Pancreas (tissue), 10 donors: ENCODE results near the gene ZNF326. TPM values are rescaled to one million over a fixed set of nuclear protein-coding genes. Genes with fewer than 3 reads are reported as not detected.

Source experiments
- ATAC-seq, 4 donors: fragments of 200-7000 bp; cut with Tn5 transposase; one replicate each; pipeline versions ENCODE4 v1.8.0 to v1.9.1; 2020; ENCODE audit warnings: mild to moderate bottlenecking in 4 of 4, moderate library complexity in 4 of 4
- DNase-seq, 6 donors: peaks; one replicate each; pipeline ENCODE4 v3.0.0-alpha.2; 2020
- FAIRE-seq: peaks from 2 replicates; lab custom pipeline; 2012; peaks lifted over from hg19 to GRCh38; lab: Jason Lieb, UNC
- H3K27ac ChIP-seq, 4 donors: fragments of 200-600 bp; sonication (generic); 1 replicate in 3 of 4; 2 replicates in 1 of 4; pipeline versions ENCODE4 v1.5.0 to v1.8.0; 2020
- H3K27me3 ChIP-seq, 4 donors: fragments of 200-600 bp; one replicate each; pipeline ENCODE4 v1.8.0; 2021
- H3K36me3 ChIP-seq, 3 donors: fragments of 200-600 bp; sonication (generic) in 1 of 3; one replicate each; pipeline versions ENCODE4 v1.5.0 to v1.8.0; 2020 to 2021
- H3K4me1 ChIP-seq, 3 donors: fragments of 200-600 bp; one replicate each; pipeline ENCODE4 v1.8.0; 2021
- H3K4me3 ChIP-seq, 4 donors: fragments of 200-600 bp; sonication (generic) in 2 of 4; one replicate each; pipeline versions ENCODE4 v1.5.0 to v1.8.0; 2020 to 2021
- H3K9me3 ChIP-seq, 4 donors: fragments of 200-600 bp; one replicate each; pipeline ENCODE4 v1.8.0; 2021
- CTCF ChIP-seq, 4 donors: fragments of 200-600 bp; sonication (generic) in 3 of 4; IDR thresholded peaks; one replicate each; pipeline versions ENCODE4 v1.5.0 to v1.8.0; 2021; ENCODE audit warnings: antibody characterized with exemption in 4 of 4
- WGBS, 2 donors: extraction: QIAGEN DNeasy Blood & Tissue Kit; methylation state at CpG; one replicate each; pipeline ENCODE4 v1.1.7; 2013; 5-methylcytosine and 5-hydroxymethylcytosine counted together
- intact Hi-C, 3 donors: fragments of 100-400 bp; cut with DNase I; formaldehyde crosslinking; loops; one replicate each; pipeline versions ENCODE4 v1.11.1 to v1.14.2; 2022
- polyA plus RNA-seq, 2 donors: library from polyadenylated mRNA; stranded (reverse); fragments of 200-250 nt; gene quantifications; one replicate each; pipeline ENCODE4 v1.2.3, GENCODE V29; 2013
- total RNA-seq, 6 donors: library from RNA; stranded (reverse); fragmentation: NEBNext Ultra II Directional in 4 of 6; extraction: Animal tissue kit (Norgen Biotek cat#: 25700) in 4 of 6; gene quantifications; one replicate each; pipeline versions ENCODE4 v1.2.1 to v1.2.4, GENCODE V29; 2021 to 2023
- donor health status: healthy with polysubstance abuse.
- donor health status: DM: no; HTN: no; CAD: no; lungs with moderate emphysema.
- donor health status: DM: no; HTN: no; CAD: no.
- donor health status: control.
- donor health status: control.
- donor health status: Bipolar disorder and iron deficiency.
- donor health status: DM: yes; HTN: yes; CAD: no.
- donor health status: DM: no; HTN: no; CAD: no.
- donor health status: DM: no; HTN: no; CAD: no.
- donor health status: DM: yes; HTN: yes; CAD: no.

Gene ZNF326
- total and polyA plus RNA-seq, 8 donors = 8.8 to 14.8 (median 10.6) TPM

GRCh38 chr1:89986020-89986419 lies 8.9 kb upstream of the ZNF326 start:
- H3K4me3 ChIP-seq = no peak overlapping the region
- no peaks in the 10 kb centered on the region for H3K27me3 ChIP-seq
- intact Hi-C loops = loop anchor here (5.0 to 10.0 kb wide), 3 partner anchors 179 to 184 kb away; no protein-coding TSS in a partner anchor
- no peaks in the 10 kb centered on the region for H3K36me3 ChIP-seq
- no peak for FAIRE-seq
- DNase-seq = no peak
- no peak for ATAC-seq
- peaks cover 0 to 11% (median 0%) of the 10 kb centered on the region in 3 donors for H3K4me1 ChIP-seq
- H3K27ac ChIP-seq = no peak overlapping the region
- TF ChIP-seq CTCF (IDR thresholded peaks at IDR 0.05) = no peak
- H3K9me3 ChIP-seq = no peaks in the 10 kb centered on the region

GRCh38 chr1:89987159-89987819 lies 7.6 kb upstream of the ZNF326 start:
- DNase-seq (peak in 3 of 6 donors; percentile 24 to 66 (median 41)), FAIRE-seq (peak; percentile 94), ATAC-seq (peak; percentile 86 to 98 (median 94))
- H3K27ac ChIP-seq = no peak overlapping the region
- H3K36me3 ChIP-seq = no peaks in the 10 kb centered on the region
- intact Hi-C loops = loop anchor here (5.0 to 10.0 kb wide), 3 partner anchors 180 to 185 kb away; no protein-coding TSS in a partner anchor
- no peaks in the 10 kb centered on the region for H3K9me3 ChIP-seq
- no peaks in the 10 kb centered on the region for H3K27me3 ChIP-seq
- H3K4me1 ChIP-seq = peaks cover 0 to 11% (median 0%) of the 10 kb centered on the region in 3 donors
- no peak overlapping the region for H3K4me3 ChIP-seq
- 1 to 3% methylated on average over 3 of the region's 3 CpGs for WGBS, 2 donors
- TF ChIP-seq CTCF (IDR thresholded peaks at IDR 0.05) = peak; percentile 64 to 79 (median 71)

GRCh38 chr1:89989099-89989498 lies 5.8 kb upstream of the ZNF326 start:
- TF ChIP-seq CTCF (IDR thresholded peaks at IDR 0.05) = no peak
- WGBS, 2 donors = 92 to 93% methylated on average over 23 of the region's 23 CpGs
- H3K9me3 ChIP-seq = no peaks in the 10 kb centered on the region
- no peaks in the 10 kb centered on the region for H3K36me3 ChIP-seq
- intact Hi-C loops = loop anchor here (5.0 to 10.0 kb wide), 3 partner anchors 182 to 187 kb away; no protein-coding TSS in a partner anchor
- H3K4me3 ChIP-seq = no peak overlapping the region
- no peaks in the 10 kb centered on the region for H3K4me1 ChIP-seq
- ATAC-seq = no peak
- DNase-seq = no peak
- FAIRE-seq = no peak
- H3K27me3 ChIP-seq = no peaks in the 10 kb centered on the region
- no peak overlapping the region for H3K27ac ChIP-seq

- FAIRE-seq = no peak
- 41 to 43% methylated on average over 3 of the region's 3 CpGs for WGBS, 2 donors
- DNase-seq = no peak
Measured at GRCh38 chr1:89989799-89990198, 5.1 kb upstream of the ZNF326 start.

More at GRCh38 chr1:89989799-89990198, 5.1 kb upstream of the ZNF326 start:
- Histone ChIP-seq H3K4me1 (peaks cover 0 to 3% (median 0%) of the 10 kb centered on the region in 3 donors), H3K9me3 (no peaks in the 10 kb centered on the region), H3K36me3 (no peaks in the 10 kb centered on the region), H3K27me3 (no peaks in the 10 kb centered on the region), H3K27ac (no peak overlapping the region), H3K4me3 (no peak overlapping the region)
- TF ChIP-seq CTCF (IDR thresholded peaks at IDR 0.05) = no peak
- peak in 1 of 4 donors; percentile 12 for ATAC-seq
- intact Hi-C loops = loop anchor here (5.0 to 10.0 kb wide), 3 partner anchors 182 to 187 kb away; no protein-coding TSS in a partner anchor
